ENCODE data around the gene SLC25A21.

SLC25A21 gene

GRCh38 chr14:36952689-36953088 is 219.7 kb downstream of the SLC25A21 start:
- DNase-seq (ENCODE audit: low read depth, low spot score) = no peak
- no peak for TF ChIP-seq CTCF (IDR thresholded peaks at IDR 0.05; ENCODE audit: insufficient read depth, low read length, missing control alignments)
- ChIA-PET POLR2A (no interaction called here), CTCF (interaction anchor here (1.1 to 5.6 kb wide), 4 partner anchors 10 to 305 kb away, joined by 3 to 47 read pairs (median 3); no protein-coding TSS in a partner anchor)
- H3K4me3 ChIP-seq (ENCODE audit: low read depth, low read length) = no peak overlapping the region

GRCh38 chr14:36951380-36951911 is 221.0 kb downstream of the SLC25A21 start:
- POLR2A ChIA-PET = no interaction called here
- TF ChIP-seq CTCF (IDR thresholded peaks at IDR 0.05; ENCODE audit: insufficient read depth, low read length, missing control alignments) = no peak
- no peak overlapping the region for H3K4me3 ChIP-seq (ENCODE audit: low read depth, low read length)
- CTCF ChIA-PET = interaction anchor here (5.6 kb wide), 1 partner anchor 9 kb away, joined by 47 read pairs; no protein-coding TSS in a partner anchor
- no peak for DNase-seq (ENCODE audit: low read depth, low spot score)

- POLR2A ChIA-PET = no interaction called here
- TF ChIP-seq CTCF (IDR thresholded peaks at IDR 0.05; ENCODE audit: insufficient read depth, low read length, missing control alignments) = no peak
- no peak for DNase-seq (ENCODE audit: low read depth, low spot score)
- CTCF ChIA-PET = interaction anchor here (1.9 to 5.6 kb wide), 2 partner anchors 8 to 199 kb away, joined by 4 to 47 read pairs; no protein-coding TSS in a partner anchor
- no peak overlapping the region for H3K4me3 ChIP-seq (ENCODE audit: low read depth, low read length)
These were observed 221.6 kb downstream of the SLC25A21 start for GRCh38 chr14:36950812-36951211.

DNA sequence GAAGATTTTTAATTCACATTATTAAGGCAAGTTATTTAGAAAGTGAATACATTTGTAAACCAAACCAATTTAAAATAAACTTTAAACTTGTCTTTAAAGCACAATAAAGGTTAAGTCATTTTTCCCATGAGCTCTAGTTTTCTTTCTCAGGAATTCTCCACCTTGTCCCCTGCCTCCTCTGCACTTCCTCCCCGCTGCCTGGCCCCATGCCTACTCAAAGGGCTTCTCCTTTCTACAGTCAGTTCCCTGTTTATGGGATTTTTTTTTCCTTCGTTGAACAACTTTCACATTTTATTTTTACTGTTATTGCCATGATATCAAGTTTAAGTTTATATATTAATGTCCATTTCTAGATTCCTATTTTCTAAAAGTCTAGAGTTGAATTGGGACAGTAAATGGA is 223.0 kb downstream of the SLC25A21 start:
- no peak overlapping the region for H3K4me3 ChIP-seq (ENCODE audit: low read depth, low read length)
- no peak for DNase-seq (ENCODE audit: low read depth, low spot score)
- POLR2A ChIA-PET = no interaction called here
- TF ChIP-seq CTCF (IDR thresholded peaks at IDR 0.05; ENCODE audit: insufficient read depth, low read length, missing control alignments) = no peak
- CTCF ChIA-PET = interaction anchor here (0.8 to 5.6 kb wide), 4 partner anchors 7 to 247 kb away, joined by 3 to 47 read pairs (median 4); no protein-coding TSS in a partner anchor

DNA sequence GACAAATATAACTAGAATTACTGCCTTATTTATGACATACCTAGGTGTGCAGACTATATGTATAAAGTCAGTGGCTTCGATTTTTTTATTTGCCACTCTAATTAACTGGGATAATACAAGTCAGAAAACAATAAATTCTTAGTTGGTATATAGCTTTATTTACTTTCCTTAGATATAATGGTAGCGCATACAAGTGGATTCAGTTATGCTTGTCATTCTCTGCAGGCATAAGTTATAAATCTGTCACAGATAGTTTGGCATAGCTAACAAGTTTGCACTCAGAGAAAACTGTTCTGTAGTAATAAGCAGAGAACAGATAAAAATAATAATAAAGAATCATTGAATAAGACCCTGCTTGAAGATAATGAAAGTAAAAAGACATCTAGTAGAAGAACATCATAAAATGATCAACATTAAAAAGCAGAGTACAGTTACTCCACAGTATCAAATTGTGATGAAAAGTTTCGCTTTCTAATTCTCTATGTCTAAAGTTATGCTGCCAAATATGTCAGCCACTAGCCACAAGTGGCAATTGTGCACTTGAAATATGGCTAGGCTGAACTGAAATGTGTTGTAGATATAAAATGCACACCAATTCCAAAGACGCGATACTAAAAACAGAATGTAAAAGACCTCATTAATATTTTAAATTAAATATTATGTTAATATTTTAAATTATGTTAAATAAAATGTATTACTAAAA is 224.1 kb downstream of the SLC25A21 start:
- CTCF ChIA-PET = interaction anchor here (1.2 to 1.7 kb wide), 3 partner anchors 12 to 393 kb away, joined by 4 read pairs; no protein-coding TSS in a partner anchor
- POLR2A ChIA-PET = no interaction called here
- no peak for TF ChIP-seq CTCF (IDR thresholded peaks at IDR 0.05; ENCODE audit: insufficient read depth, low read length, missing control alignments)
- no peak overlapping the region for H3K4me3 ChIP-seq (ENCODE audit: low read depth, low read length)
- no peak for DNase-seq (ENCODE audit: low read depth, low spot score)

DNA sequence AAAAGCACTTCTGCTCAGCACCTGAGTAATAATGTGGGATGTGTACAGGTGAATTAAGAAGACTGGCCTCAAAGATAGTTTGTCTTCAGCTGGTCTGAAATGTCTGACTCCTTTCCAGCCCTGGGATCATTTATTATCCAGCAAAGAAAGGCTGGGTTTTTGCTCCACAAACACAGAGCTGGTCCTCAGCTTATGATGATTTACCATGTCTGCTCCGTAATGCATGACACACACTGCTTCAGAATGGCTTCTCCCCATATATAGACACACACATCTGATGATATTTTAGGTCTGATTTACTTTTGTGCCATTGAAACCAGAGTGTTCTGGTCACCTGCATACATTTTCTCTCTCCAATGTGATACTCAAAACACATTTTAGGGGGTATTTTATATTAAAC is 225.0 kb downstream of the SLC25A21 start:
- H3K4me3 ChIP-seq (ENCODE audit: low read depth, low read length) = no peak overlapping the region
- CTCF ChIA-PET = interaction anchor here (0.7 to 1.7 kb wide), 3 partner anchors 299 to 394 kb away, joined by 3 to 4 read pairs (median 4); no protein-coding TSS in a partner anchor
- POLR2A ChIA-PET = no interaction called here
- no peak for DNase-seq (ENCODE audit: low read depth, low spot score)
- TF ChIP-seq CTCF (IDR thresholded peaks at IDR 0.05; ENCODE audit: insufficient read depth, low read length, missing control alignments) = no peak
